ENCODE measurements around the gene RGS17.
A peak's percentile ranks its signal among the peaks of the same experiment; 100 is the strongest.
"Not testable (repeated sequence)": the region's sequence is repeated elsewhere in the genome, so short reads cannot be mapped to it uniquely, and the experiment has no call there.

Gene RGS17

GRCh38 chr6:153032255-153032882 is 98.7 kb downstream of the RGS17 start:
- DNase-seq (ENCODE audit: low read depth in 2 of 2) = peak; percentile 45 to 51

GRCh38 chr6:153031335-153031955 is 99.6 kb downstream of the RGS17 start:
- DNase-seq (ENCODE audit: low read depth in 2 of 2) = no peak

- no peak for DNase-seq (ENCODE audit: low read depth in 2 of 2)
Measured at GRCh38 chr6:153028963-153029362, 102.1 kb downstream of the RGS17 start.

- DNase-seq (ENCODE audit: low read depth in 2 of 2) = no peak
Measured at GRCh38 chr6:153028286-153028685, 102.8 kb downstream of the RGS17 start.

GRCh38 chr6:153027480-153027879 is 103.6 kb downstream of the RGS17 start:
- no peak for DNase-seq (ENCODE audit: low read depth in 2 of 2)

- DNase-seq (ENCODE audit: low read depth in 2 of 2) = no peak
Measured at GRCh38 chr6:153024709-153025017, 106.4 kb downstream of the RGS17 start.

- DNase-seq (ENCODE audit: low read depth in 2 of 2) = peak in 1 of 2 experiments; percentile 17
Measured at GRCh38 chr6:153023977-153024708, 106.9 kb downstream of the RGS17 start.

GRCh38 chr6:153018355-153018754 is 112.7 kb downstream of the RGS17 start:
- DNase-seq (ENCODE audit: low read depth in 2 of 2) = no peak

GRCh38 chr6:153016846-153017245 is 114.2 kb downstream of the RGS17 start:
- DNase-seq (ENCODE audit: low read depth in 2 of 2) = no peak

GRCh38 chr6:153015094-153015640 is 115.9 kb downstream of the RGS17 start:
- DNase-seq (ENCODE audit: low read depth in 2 of 2) = no peak

GRCh38 chr6:153013438-153013837 is 117.6 kb downstream of the RGS17 start:
- DNase-seq (ENCODE audit: low read depth in 2 of 2) = no peak

GRCh38 chr6:153012856-153013255 is 118.2 kb downstream of the RGS17 start:
- no peak for DNase-seq (ENCODE audit: low read depth in 2 of 2)

GRCh38 chr6:153003366-153003690 is 127.8 kb downstream of the RGS17 start:
- no peak for DNase-seq (ENCODE audit: low read depth in 2 of 2)

- DNase-seq (ENCODE audit: low read depth in 2 of 2) = peak; percentile 93 to 94
Measured at GRCh38 chr6:153002613-153003365, 128.3 kb downstream of the RGS17 start, which contains the start of gene MTRF1L. TSS of gene MTRF1L (minus strand) at chr6:153002709. CDS start at chr6:153002685, 24 bp downstream.

GRCh38 chr6:153001767-153002612 is 129.1 kb downstream of the RGS17 start:
- no peak for DNase-seq (ENCODE audit: low read depth in 2 of 2)

GRCh38 chr6:153000790-153001189 is 130.3 kb downstream of the RGS17 start:
- DNase-seq (ENCODE audit: low read depth in 2 of 2) = not testable (repeated sequence)

- no peak for DNase-seq (ENCODE audit: low read depth in 2 of 2)
Measured at GRCh38 chr6:153000243-153000642, 130.8 kb downstream of the RGS17 start.

GRCh38 chr6:152999538-152999937 is 131.5 kb downstream of the RGS17 start:
- not testable (repeated sequence) for DNase-seq (ENCODE audit: low read depth in 2 of 2)

- no peak for DNase-seq (ENCODE audit: low read depth in 2 of 2)
Measured at GRCh38 chr6:152993847-152994246, 137.2 kb downstream of the RGS17 start.

- DNase-seq (ENCODE audit: low read depth in 2 of 2) = no peak
Measured at GRCh38 chr6:152993431-152993830, 137.7 kb downstream of the RGS17 start.

- DNase-seq (ENCODE audit: low read depth in 2 of 2) = no peak
Measured at GRCh38 chr6:152986978-152987377, 144.1 kb downstream of the RGS17 start.

Measured in fibroblast of skin of left quadriceps (primary cell).